ENCODE data around the gene VWA5B1. TPM values are rescaled to one million over a fixed set of nuclear protein-coding genes. Genes with fewer than 3 reads are reported as not detected.
"Not testable (repeated sequence)": the region's sequence is repeated elsewhere in the genome, so short reads cannot be mapped to it uniquely, and the experiment has no call there.

The VWA5B1 gene
- polyA plus RNA-seq, 3 donors: 0.65 to 1.2 (median 0.69) TPM

GRCh38 chr1:20278692-20279130 is 12.0 kb upstream of the VWA5B1 start:
- no peak for DNase-seq (ENCODE audit: low read depth in 3 of 3, low spot score in 2 of 3)

GRCh38 chr1:20279509-20279908 is 11.2 kb upstream of the VWA5B1 start:
- DNase-seq (ENCODE audit: low read depth in 3 of 3, low spot score in 2 of 3): peak in 1 of 3 donors; percentile 9

- no peak for DNase-seq (ENCODE audit: low read depth in 3 of 3, low spot score in 2 of 3)
Measured at GRCh38 chr1:20280341-20280740, 10.3 kb upstream of the VWA5B1 start.

- DNase-seq (ENCODE audit: low read depth in 3 of 3, low spot score in 2 of 3): no peak
Measured at GRCh38 chr1:20280906-20281305, 9.8 kb upstream of the VWA5B1 start.

- DNase-seq (ENCODE audit: low read depth in 3 of 3, low spot score in 2 of 3): no peak
Measured at GRCh38 chr1:20281801-20282200, 8.9 kb upstream of the VWA5B1 start.

GRCh38 chr1:20282533-20282932 is 8.1 kb upstream of the VWA5B1 start:
- no peak for DNase-seq (ENCODE audit: low read depth in 3 of 3, low spot score in 2 of 3)

- no peak for DNase-seq (ENCODE audit: low read depth in 3 of 3, low spot score in 2 of 3)
Measured at GRCh38 chr1:20284046-20284445, 6.6 kb upstream of the VWA5B1 start.

GRCh38 chr1:20284625-20285024 is 6.0 kb upstream of the VWA5B1 start:
- DNase-seq (ENCODE audit: low read depth in 3 of 3, low spot score in 2 of 3): no peak

GRCh38 chr1:20285510-20285909 is 5.2 kb upstream of the VWA5B1 start:
- DNase-seq (ENCODE audit: low read depth in 3 of 3, low spot score in 2 of 3): no peak

GRCh38 chr1:20287696-20288095 is 3.0 kb upstream of the VWA5B1 start:
- not testable (repeated sequence) for DNase-seq (ENCODE audit: low read depth in 3 of 3, low spot score in 2 of 3)

- DNase-seq (ENCODE audit: low read depth in 3 of 3, low spot score in 2 of 3): no peak
Measured at GRCh38 chr1:20291645-20292084, 990 bp downstream of the VWA5B1 start.

- no peak for DNase-seq (ENCODE audit: low read depth in 3 of 3, low spot score in 2 of 3)
Measured at GRCh38 chr1:20298626-20299025, 8.0 kb downstream of the VWA5B1 start.

GRCh38 chr1:20301463-20302107 is 10.9 kb downstream of the VWA5B1 start:
- DNase-seq (ENCODE audit: low read depth in 3 of 3, low spot score in 2 of 3): no peak

GRCh38 chr1:20302108-20302471 is 11.4 kb downstream of the VWA5B1 start:
- no peak for DNase-seq (ENCODE audit: low read depth in 3 of 3, low spot score in 2 of 3)

- DNase-seq (ENCODE audit: low read depth in 3 of 3, low spot score in 2 of 3): no peak
Measured at GRCh38 chr1:20307026-20307425, 16.4 kb downstream of the VWA5B1 start.

GRCh38 chr1:20308569-20308968 is 17.9 kb downstream of the VWA5B1 start:
- DNase-seq (ENCODE audit: low read depth in 3 of 3, low spot score in 2 of 3): no peak

- DNase-seq (ENCODE audit: low read depth in 3 of 3, low spot score in 2 of 3): no peak
Measured at GRCh38 chr1:20311289-20311688, 20.6 kb downstream of the VWA5B1 start.

- DNase-seq (ENCODE audit: low read depth in 3 of 3, low spot score in 2 of 3): no peak
Measured at GRCh38 chr1:20312310-20312709, 21.6 kb downstream of the VWA5B1 start.

GRCh38 chr1:20312818-20313217 is 22.1 kb downstream of the VWA5B1 start:
- no peak for DNase-seq (ENCODE audit: low read depth in 3 of 3, low spot score in 2 of 3)

GRCh38 chr1:20317471-20317870 is 26.8 kb downstream of the VWA5B1 start:
- no peak for DNase-seq (ENCODE audit: low read depth in 3 of 3, low spot score in 2 of 3)

- DNase-seq (ENCODE audit: low read depth in 3 of 3, low spot score in 2 of 3): no peak
Measured at GRCh38 chr1:20318521-20318920, 27.8 kb downstream of the VWA5B1 start.

GRCh38 chr1:20318971-20319370 is 28.3 kb downstream of the VWA5B1 start:
- no peak for DNase-seq (ENCODE audit: low read depth in 3 of 3, low spot score in 2 of 3)
